HepG2 (cell line): ENCODE results near the gene PLA2G2A. TPM values are rescaled to one million over a fixed set of nuclear protein-coding genes. Genes with fewer than 3 reads are reported as not detected.

Experiments used
- ATAC-seq: fragments of 200-7000 bp; cut with Tn5 transposase; 3 replicates; pipeline ENCODE4 v1.9.1; 2020; ENCODE audit warnings: mild to moderate bottlenecking, moderate library complexity
- BruUV-seq: library from RNA; stranded (reverse); fragments of 400-500 nt; replicated peaks from 2 replicates; lab custom pipeline; 2021; lab: Mats Ljungman, UMichigan
- CTCF ChIA-PET: fragments of 300-600 bp; formaldehyde crosslinking; extraction: SDS; loops from one replicate; lab custom pipeline; 2021; ENCODE audit warnings: low total read pairs, inconsistent platforms, low intra/inter-chr PET ratio; lab: Yijun Ruan, JAX
- POLR2A ChIA-PET: fragments of 350-600 bp; sonication (Branson Sonifier 250); formaldehyde crosslinking; loops from one replicate; lab custom pipeline; 2020; ENCODE audit warnings: antibody characterized with exemption, inconsistent platforms; lab: Yijun Ruan, JAX
- DNase-seq: peaks from one replicate; pipeline ENCODE4 v3.0.0-alpha.2; 2015; ENCODE audit warnings: low spot score
- FAIRE-seq: peaks from 3 replicates; lab custom pipeline; 2011; peaks lifted over from hg19 to GRCh38; lab: Jason Lieb, UNC
- H2AFZ ChIP-seq: one replicate; pipeline ENCODE4 v1.6.1; 2011; ENCODE audit warnings: low read length, inconsistent platforms
- H3K27ac ChIP-seq: fragments of 300-600 bp; 3 replicates; pipeline ENCODE4 v1.8.0; 2011; ENCODE audit warnings: mixed run types, mild to moderate bottlenecking, mixed read lengths, low read length, inconsistent platforms; ENCODE audit not compliant: insufficient read depth; ENCODE audit errors: extremely low read length
- H3K27me3 ChIP-seq, 2 experiments: fragments of 200-600 bp in 1 of 2; 2 replicates in 1 of 2; 3 replicates in 1 of 2; pipeline versions ENCODE4 v1.6.0 to v1.8.0; 2011; ENCODE audit warnings: low read length in 2 of 2, mild to moderate bottlenecking in 2 of 2, moderate library complexity in 2 of 2, inconsistent platforms in 1 of 2; ENCODE audit not compliant: insufficient read depth in 2 of 2, control insufficient read depth in 1 of 2
- H3K36me3 ChIP-seq, 2 experiments: fragments of 200-600 bp in 1 of 2; replicated peaks in 1 of 2; 2 replicates in 1 of 2; 3 replicates in 1 of 2; pipeline versions ENCODE4 v1.5.1 to v1.8.0; 2011; ENCODE audit warnings: low read length in 2 of 2, inconsistent platforms in 1 of 2; ENCODE audit not compliant: insufficient read depth in 2 of 2, control insufficient read depth in 1 of 2
- H3K4me1 ChIP-seq: 2 replicates; pipeline ENCODE4 v1.5.1; 2012; ENCODE audit warnings: low read length, inconsistent platforms; ENCODE audit not compliant: insufficient read depth
- H3K4me2 ChIP-seq: 2 replicates; pipeline ENCODE4 v1.6.0; 2011; ENCODE audit warnings: low read depth, low read length, inconsistent platforms
- H3K4me3 ChIP-seq, 3 experiments: fragments of 200-600 bp in 1 of 3; sonication (generic), shearing (Covaris generic) in 1 of 3; replicated peaks in 1 of 3; 2 replicates each; pipeline ENCODE4 v1.5.1; 2011 to 2016; ENCODE audit warnings: low read length in 3 of 3, inconsistent platforms in 2 of 3, low read depth in 2 of 3, mild to moderate bottlenecking in 2 of 3, control low read depth in 1 of 3, mixed read lengths in 1 of 3; ENCODE audit not compliant: insufficient read depth in 1 of 3
- H3K79me2 ChIP-seq: one replicate; pipeline ENCODE4 v1.6.1; 2011; ENCODE audit warnings: low read length, inconsistent platforms; ENCODE audit not compliant: insufficient read depth
- H3K9ac ChIP-seq: 2 replicates; pipeline ENCODE4 v1.6.0; 2011; ENCODE audit warnings: mild to moderate bottlenecking, low read depth, low read length, inconsistent platforms; ENCODE audit not compliant: insufficient read depth
- H3K9me3 ChIP-seq: 2 replicates; pipeline ENCODE4 v1.5.1; 2012; ENCODE audit warnings: mild to moderate bottlenecking, low read length
- H4K20me1 ChIP-seq: 2 replicates; pipeline ENCODE4 v1.6.0; 2011; ENCODE audit warnings: inconsistent platforms, mild to moderate bottlenecking, low read length, moderate library complexity; ENCODE audit not compliant: insufficient read depth
- ATF7-NPFF ChIP-seq: sonication (generic); formaldehyde crosslinking; IDR thresholded peaks from 2 replicates; pipeline ENCODE4 v1.8.1; 2023; ENCODE audit warnings: mild to moderate bottlenecking, low read depth, missing genetic modification reagents, moderate library complexity
- E2F2 ChIP-seq: sonication (generic); formaldehyde crosslinking; IDR thresholded peaks from 2 replicates; pipeline ENCODE4 v1.4.0; 2020; ENCODE audit warnings: missing genetic modification reagents, borderline replicate concordance
- EP300 ChIP-seq, 3 experiments: sonication (generic) in 1 of 3; formaldehyde crosslinking in 1 of 3; IDR thresholded peaks; 2 replicates each; pipeline versions ENCODE4 v1.5.1 to v1.6.1; 2011 to 2020; ENCODE audit warnings: low read depth in 2 of 3, low read length in 2 of 3, borderline replicate concordance in 1 of 3, improper control_type of control experiment in 1 of 3, mild to moderate bottlenecking in 1 of 3, missing genetic modification reagents in 1 of 3, moderate library complexity in 1 of 3
- PHF8 ChIP-seq: sonication (generic); formaldehyde crosslinking; IDR thresholded peaks from 2 replicates; pipeline ENCODE4 v1.5.0; 2020; ENCODE audit warnings: missing genetic modification reagents
- PRMT3 ChIP-seq: sonication (generic); formaldehyde crosslinking; IDR thresholded peaks from 2 replicates; pipeline ENCODE4 v1.8.1; 2022; ENCODE audit warnings: low read depth, mild to moderate bottlenecking, moderate library complexity, missing genetic modification reagents, borderline replicate concordance
- SMARCC2 ChIP-seq: fragments of 450-650 bp; IDR thresholded peaks from 2 replicates; pipeline ENCODE4 v1.6.1; 2017; ENCODE audit warnings: antibody characterized with exemption, mild to moderate bottlenecking
- ZMAT5 ChIP-seq: sonication (generic); formaldehyde crosslinking; IDR thresholded peaks from 2 replicates; pipeline ENCODE4 v1.5.0; 2020; ENCODE audit warnings: mild to moderate bottlenecking, low read depth, missing genetic modification reagents, borderline replicate concordance
- ZNF235 ChIP-seq: sonication (generic); formaldehyde crosslinking; IDR thresholded peaks from 2 replicates; pipeline ENCODE4 v1.8.1; 2023; ENCODE audit warnings: mild to moderate bottlenecking, missing genetic modification reagents, borderline replicate concordance
- ZNF281 ChIP-seq: sonication (generic); formaldehyde crosslinking; IDR thresholded peaks from 2 replicates; pipeline ENCODE4 v1.4.0; 2020; ENCODE audit warnings: missing genetic modification reagents, borderline replicate concordance
- ZNF282 ChIP-seq: fragments of 450-650 bp; IDR thresholded peaks from 2 replicates; pipeline ENCODE4 v1.6.1; 2018; ENCODE audit not compliant: partially characterized antibody
- ZNF296 ChIP-seq: sonication (generic); formaldehyde crosslinking; conservative IDR thresholded peaks from 2 replicates; pipeline ENCODE4 v1.5.0; 2020; ENCODE audit warnings: mild to moderate bottlenecking, missing genetic modification reagents
- ZNF775 ChIP-seq: sonication (generic); formaldehyde crosslinking; IDR thresholded peaks from 2 replicates; pipeline ENCODE4 v1.4.0; 2020; ENCODE audit warnings: missing genetic modification reagents, mild to moderate bottlenecking, moderate library complexity, borderline replicate concordance
- WGBS: methylation state at CpG from one replicate; pipeline ENCODE4 v1.1.6; 2017; ENCODE audit warnings: low lambda C conversion rate; 5-methylcytosine and 5-hydroxymethylcytosine counted together
- in situ Hi-C: cut with HindIII; loops from 2 replicates; pipeline ENCODE4 v1.10.0; 2017; ENCODE audit warnings: low pct_unique_long_range_greater_than_20kb; ENCODE audit not compliant: extremely low pct_ligation_motif_present
- intact Hi-C: fragments of 100-400 bp; cut with micrococcal nuclease; formaldehyde crosslinking; loops from one replicate; pipeline ENCODE4 v1.10.0; 2022; ENCODE audit not compliant: unreplicated experiment
- polyA plus RNA-seq, 8 experiments: library from polyadenylated mRNA; depleted of rRNA in 3 of 8; stranded (reverse) in 7 of 8; unstranded in 1 of 8; fragments of >200 nt; fragmentation: Illumina TruSeq in 4 of 8; extraction: Trizol in 4 of 8; gene quantifications; 2 replicates each; pipeline versions ENCODE4 v1.2.1 to v1.2.3, GENCODE V29; 2011 to 2016; ENCODE audit warnings: low read depth in 4 of 8, missing spikeins in 1 of 8, mixed read lengths in 1 of 8; ENCODE audit not compliant: insufficient read depth in 1 of 8
- total RNA-seq, 5 experiments: library from RNA; depleted of rRNA; stranded (reverse); fragments of >200 nt; fragmentation: Illumina TruSeq; extraction: Trizol; gene quantifications; 2 replicates each; pipeline ENCODE4 v1.2.3, GENCODE V29; 2016; ENCODE audit warnings: low read depth in 1 of 5
- TF ChIP-seq, protein P1 (sequence below): sonication (generic); formaldehyde crosslinking; IDR thresholded peaks from 2 replicates; pipeline ENCODE4 v1.5.1; 2020; ENCODE audit warnings: missing genetic modification reagents, mild to moderate bottlenecking, borderline replicate concordance

The PLA2G2A gene
- total and polyA plus RNA-seq, 2 of the 13 experiments (the other 11 are each of a cell fraction or from before 2014, with no cell fraction given): 0.35 to 30.3 TPM

DNA sequence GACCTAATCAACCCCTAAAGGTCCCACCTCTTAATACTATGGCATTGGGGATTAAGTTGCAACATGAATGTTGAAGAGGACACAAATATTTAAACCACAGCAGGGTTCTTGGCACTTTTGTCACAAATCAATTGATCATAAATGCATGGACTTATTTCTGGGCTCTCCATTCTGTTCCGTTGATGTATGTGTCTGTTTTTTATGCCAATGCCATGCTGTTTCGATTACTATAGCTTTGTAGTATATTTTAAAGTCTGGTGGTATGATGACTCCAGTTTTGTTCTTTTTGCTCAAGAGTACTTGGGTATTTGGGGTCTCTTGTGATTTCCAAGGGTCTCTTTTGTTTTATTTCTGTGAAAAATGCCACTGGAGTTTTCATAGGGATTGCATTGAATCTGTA lies 34.7 kb upstream of the PLA2G2A start:
- intact Hi-C loops (no loop called here), in situ Hi-C loops (no loop called here)
- CTCF ChIA-PET: no interaction called here
- H3K4me2 ChIP-seq: no peak overlapping the region
- no peak overlapping the region for H3K9ac ChIP-seq
- H3K36me3 ChIP-seq: no peaks in the 10 kb centered on the region
- no peak for ATAC-seq
- POLR2A ChIA-PET: no interaction called here
- no peak overlapping the region for H3K4me3 ChIP-seq
- no peaks in the 10 kb centered on the region; a peak in 1 of 5 replicates for H3K27me3 ChIP-seq
- no peak overlapping the region for H3K27ac ChIP-seq
- H3K9me3 ChIP-seq: peaks cover 20% of the 10 kb centered on the region; the same call in 1 of the 2 replicates
- H2AFZ ChIP-seq: no peak overlapping the region
- H3K79me2 ChIP-seq: no peaks in the 10 kb centered on the region
- no peak for FAIRE-seq
- WGBS: 2% methylated on average over 2 of the region's 2 CpGs
- H3K4me1 ChIP-seq: no peaks in the 10 kb centered on the region
- H4K20me1 ChIP-seq: no peaks in the 10 kb centered on the region
- DNase-seq: no peak
- no TSS peak for BruUV-seq
- TF ChIP-seq, protein P1, sequence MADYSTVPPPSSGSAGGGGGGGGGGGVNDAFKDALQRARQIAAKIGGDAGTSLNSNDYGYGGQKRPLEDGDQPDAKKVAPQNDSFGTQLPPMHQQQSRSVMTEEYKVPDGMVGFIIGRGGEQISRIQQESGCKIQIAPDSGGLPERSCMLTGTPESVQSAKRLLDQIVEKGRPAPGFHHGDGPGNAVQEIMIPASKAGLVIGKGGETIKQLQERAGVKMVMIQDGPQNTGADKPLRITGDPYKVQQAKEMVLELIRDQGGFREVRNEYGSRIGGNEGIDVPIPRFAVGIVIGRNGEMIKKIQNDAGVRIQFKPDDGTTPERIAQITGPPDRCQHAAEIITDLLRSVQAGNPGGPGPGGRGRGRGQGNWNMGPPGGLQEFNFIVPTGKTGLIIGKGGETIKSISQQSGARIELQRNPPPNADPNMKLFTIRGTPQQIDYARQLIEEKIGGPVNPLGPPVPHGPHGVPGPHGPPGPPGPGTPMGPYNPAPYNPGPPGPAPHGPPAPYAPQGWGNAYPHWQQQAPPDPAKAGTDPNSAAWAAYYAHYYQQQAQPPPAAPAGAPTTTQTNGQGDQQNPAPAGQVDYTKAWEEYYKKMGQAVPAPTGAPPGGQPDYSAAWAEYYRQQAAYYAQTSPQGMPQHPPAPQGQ: no peak
- TF ChIP-seq ZNF296 (CRISPR knock-in tag): no peak
- no peak for TF ChIP-seq ZNF235 (CRISPR knock-in tag)
- no peak for TF ChIP-seq ZNF282
- no peak for TF ChIP-seq PRMT3 (CRISPR knock-in tag)
- TF ChIP-seq E2F2: no peak
- TF ChIP-seq EP300 (IDR thresholded peaks at IDR 0.05; ENCODE audit: low read depth in 2 of 2, low read length in 2 of 2): no peak
- no peak for TF ChIP-seq EP300 (CRISPR knock-in tag; IDR thresholded peaks at IDR 0.05; ENCODE audit: borderline replicate concordance)
- no peak for TF ChIP-seq ZNF775 (CRISPR knock-in tag)
- TF ChIP-seq ZNF281 (CRISPR knock-in tag): no peak
- TF ChIP-seq SMARCC2: no peak
- TF ChIP-seq ATF7-NPFF (CRISPR knock-in tag): no peak
- TF ChIP-seq PHF8 (CRISPR knock-in tag): no peak
- no peak for TF ChIP-seq ZMAT5 (CRISPR knock-in tag)
